SHP77 (cell line): ENCODE measurements around the gene ARHGAP9.

Experiments used
- DNase-seq, 2 experiments: peaks; one replicate each; lab custom pipeline; 2025; lab: John Stamatoyannopoulos, UW

ARHGAP9 gene

DNA sequence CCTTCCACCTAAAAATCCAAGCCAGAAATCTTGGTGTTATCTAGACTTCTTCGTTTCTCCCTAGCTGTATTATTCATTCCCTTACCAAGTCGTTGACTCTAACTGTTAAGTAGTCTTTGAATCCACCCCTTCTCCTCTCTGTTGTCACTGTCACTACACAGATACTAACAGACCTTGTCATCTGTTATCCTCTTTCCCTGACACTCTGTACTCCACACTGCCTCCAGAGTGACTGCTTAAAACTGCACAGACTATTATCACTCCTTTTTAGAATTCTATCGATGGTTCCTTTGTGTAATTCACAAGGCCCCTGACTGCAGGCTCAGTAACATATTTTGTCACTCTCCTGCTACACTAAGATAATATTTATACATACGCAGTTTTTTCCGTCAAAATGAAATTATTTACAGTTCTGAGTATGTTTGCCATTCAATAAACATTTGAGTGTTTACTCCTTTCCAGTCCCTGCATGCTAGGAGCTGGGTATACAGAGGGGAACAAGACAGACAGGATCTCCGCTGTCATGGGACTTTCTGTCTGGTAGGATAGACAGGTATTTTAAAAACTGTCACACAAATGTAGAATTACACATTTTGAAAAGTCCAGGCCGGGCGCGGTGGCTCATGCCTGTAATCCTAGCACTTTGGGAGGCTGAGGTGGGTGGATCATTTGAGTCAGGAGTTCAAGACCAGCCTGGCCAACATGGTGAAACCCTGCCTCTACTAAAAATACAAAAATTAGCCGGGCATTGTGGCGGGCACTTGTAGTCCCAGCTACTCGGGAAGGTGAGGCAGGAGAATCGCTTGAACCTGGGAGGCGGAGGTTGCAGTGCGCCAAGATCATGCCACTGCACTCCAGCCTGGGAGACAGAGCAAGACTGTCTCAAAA is 12.0 kb upstream of the ARHGAP9 start:
- DNase-seq, result no peak

DNA sequence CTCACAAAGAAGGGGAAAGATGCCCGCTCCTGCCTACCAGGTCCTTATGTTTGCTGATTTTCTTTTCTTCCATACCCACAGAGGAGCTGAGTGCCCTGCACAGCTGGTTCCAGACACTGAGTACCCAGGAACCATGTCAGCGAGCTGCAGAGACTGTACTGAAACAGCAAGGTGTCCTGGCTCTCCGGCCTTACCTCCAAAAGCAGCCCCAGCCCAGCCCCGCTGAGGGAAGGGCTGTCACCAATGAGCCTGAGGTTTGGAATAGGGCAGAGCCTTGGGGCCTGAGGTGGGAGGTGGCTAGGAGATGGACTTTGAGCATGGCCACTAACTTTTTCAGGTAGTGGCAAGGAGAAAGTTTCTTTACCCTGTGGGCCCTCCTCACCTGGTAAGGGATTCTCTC is 10.5 kb upstream of the ARHGAP9 start:
- DNase-seq, result no peak

DNA sequence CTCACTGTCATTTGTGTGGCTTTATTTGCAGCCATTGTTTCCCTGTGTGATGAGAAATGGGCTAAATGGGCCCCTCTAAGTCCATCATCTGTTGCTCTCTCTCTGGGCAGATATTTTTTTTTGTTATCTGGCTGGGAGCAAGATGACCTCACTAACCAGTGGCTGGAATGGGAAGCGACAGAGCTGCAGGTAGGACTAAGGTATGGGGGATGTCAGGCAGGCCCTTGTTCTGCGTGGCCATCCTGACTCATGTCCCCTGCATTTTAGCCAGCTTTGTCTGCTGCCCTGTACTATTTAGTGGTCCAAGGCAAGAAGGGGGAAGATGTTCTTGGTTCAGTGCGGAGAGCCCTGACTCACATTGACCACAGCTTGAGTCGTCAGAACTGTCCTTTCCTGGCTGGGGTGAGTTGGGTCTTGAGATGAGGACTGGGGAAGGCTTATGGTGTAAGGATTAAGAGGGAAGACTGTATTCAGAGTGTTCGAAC is 9.5 kb upstream of the ARHGAP9 start:
- DNase-seq, result no peak

DNA sequence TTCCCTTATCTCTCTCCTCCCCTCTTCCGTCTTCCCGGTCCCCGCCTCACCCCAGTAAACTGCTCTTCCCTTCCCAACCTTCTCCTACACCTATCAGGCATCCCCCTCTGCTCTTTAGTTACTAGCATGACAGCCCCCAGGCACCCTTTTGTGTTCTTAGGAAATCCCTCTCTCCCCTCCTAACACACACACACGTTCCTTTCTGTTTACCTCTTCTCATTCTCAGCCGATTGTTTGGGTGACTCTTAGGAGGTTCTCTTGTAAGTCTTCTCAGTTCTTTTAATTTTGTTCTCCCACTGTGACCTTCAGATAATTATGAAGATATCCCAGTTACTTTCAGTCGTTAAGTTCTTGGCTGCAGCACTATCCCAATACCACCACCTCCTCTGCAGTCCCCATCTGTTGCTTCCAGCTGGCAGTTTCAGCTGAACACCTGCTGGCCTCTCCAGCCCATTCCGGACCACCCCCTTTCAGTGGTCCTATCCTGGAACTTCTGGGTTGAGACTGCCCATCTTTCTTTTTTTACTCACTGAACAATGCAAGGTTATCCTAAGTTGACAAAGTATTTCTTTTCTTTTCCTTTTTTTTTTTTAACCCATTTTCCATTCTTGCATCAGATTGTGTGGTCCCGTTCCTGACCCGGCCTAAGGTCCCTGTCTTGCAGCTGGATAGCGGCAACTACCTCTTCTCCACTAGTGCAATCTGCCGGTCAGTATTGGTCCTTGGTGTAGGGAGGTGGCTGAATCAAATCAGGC is 8.9 kb upstream of the ARHGAP9 start:
- no peak for DNase-seq

DNA sequence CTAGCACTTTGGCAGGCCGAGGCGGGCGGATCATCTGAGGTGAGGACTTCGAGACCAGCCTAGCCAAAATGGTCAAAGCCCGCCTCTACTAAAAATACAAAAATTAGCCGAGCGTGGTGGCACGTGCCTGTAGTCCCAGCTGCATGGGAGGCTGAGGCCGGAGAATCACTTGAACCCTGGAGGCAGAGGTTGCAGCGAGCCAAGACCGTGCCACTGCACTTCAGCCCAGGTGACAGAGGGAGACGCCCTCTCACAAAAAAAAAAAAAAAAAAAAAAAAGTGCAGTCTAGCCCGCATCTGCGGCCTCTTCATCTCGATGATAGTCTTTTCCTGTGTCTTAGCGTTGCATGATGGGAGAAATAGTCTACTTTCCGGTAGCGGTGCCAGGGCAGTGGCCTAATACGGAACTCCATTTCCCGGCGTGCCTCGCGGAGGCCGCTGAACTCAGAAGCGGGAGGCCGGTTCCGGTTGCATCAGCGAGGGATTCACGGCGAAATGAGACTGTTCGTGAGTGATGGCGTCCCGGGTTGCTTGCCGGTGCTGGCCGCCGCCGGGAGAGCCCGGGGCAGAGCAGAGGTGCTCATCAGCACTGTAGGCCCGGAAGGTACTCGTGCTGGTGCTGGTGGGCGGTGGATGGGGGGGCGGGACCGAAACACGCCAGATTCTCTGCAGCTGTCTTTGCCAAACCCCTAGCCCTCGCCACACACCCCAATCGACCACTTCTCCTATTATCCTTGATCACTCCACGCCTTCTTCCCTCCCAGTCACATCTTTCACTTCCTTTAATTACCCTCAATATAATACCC is 8.1 kb upstream of the ARHGAP9 start, which contains the start of gene MARS1:
Gene MARS1, plus strand, starts transcription at position 472 of the 805 bp plus-strand sequence. Its CDS starts 23 bp downstream, at position 495.
- DNase-seq, result peak; percentile 95 to 97

- DNase-seq, result no peak
Measured at GRCh38 chr12:57487055-57487596, 7.5 kb upstream of the ARHGAP9 start.

DNA sequence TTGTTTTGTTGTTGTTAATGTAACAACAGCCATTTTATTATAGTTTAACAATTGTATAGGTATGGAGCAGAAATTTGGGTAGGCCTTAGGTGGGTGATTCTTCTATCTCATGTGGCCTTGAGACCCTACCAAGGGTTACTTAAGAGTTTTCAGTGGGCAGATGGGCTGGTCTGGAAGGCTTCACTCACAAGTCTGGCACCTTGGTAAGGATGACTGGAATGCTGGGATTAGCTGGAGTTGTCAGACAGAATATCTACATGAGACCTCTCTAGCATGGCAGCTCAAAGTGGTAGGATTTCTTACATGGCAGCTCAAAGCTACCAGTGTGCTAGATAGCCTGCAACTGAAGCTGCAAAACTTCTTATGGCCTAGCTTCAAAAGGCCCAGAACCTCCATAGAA is 6.0 kb upstream of the ARHGAP9 start:
- DNase-seq, result no peak

DNA sequence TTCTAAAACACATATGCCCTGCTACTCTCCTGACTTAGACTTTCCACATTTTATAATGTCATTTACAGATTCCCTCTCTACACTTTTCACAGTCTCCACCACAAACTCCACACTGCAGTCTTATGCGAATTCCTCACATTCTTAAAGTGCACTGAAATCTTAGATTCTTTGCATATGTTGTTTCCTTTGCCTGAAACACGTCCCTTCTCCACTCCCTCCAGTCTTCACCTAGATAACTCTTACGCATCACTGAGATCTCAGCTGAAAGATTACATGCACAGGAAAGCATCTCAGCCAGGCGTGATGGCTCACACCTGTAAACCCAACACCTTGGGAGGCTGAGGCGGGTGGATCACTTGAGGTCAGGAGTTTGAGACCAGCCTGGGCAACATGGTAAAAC is 3.8 kb upstream of the ARHGAP9 start:
- no peak for DNase-seq

DNA sequence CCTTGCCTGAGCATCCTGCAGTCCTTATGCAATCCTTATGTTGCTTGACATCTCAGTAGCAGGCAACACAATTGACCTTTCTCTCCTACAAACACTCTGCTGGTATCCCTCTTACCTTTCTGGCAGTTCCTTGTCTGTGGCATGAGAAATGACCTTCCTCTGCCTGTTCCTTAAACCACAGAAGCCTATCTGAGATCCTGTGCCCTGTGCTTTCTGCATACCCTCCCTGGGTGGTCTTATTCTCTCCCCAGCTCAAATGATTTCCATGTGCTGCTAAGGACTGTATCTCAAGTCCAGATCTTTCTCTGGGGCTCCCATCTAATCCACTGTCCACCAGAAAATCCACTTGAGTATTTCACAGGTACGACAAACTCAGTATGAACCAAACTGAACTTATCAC is 2.0 kb upstream of the ARHGAP9 start:
- DNase-seq, result no peak

- DNase-seq, result no peak
Measured at GRCh38 chr12:57479043-57479375, 657 bp downstream of the ARHGAP9 start.

DNA sequence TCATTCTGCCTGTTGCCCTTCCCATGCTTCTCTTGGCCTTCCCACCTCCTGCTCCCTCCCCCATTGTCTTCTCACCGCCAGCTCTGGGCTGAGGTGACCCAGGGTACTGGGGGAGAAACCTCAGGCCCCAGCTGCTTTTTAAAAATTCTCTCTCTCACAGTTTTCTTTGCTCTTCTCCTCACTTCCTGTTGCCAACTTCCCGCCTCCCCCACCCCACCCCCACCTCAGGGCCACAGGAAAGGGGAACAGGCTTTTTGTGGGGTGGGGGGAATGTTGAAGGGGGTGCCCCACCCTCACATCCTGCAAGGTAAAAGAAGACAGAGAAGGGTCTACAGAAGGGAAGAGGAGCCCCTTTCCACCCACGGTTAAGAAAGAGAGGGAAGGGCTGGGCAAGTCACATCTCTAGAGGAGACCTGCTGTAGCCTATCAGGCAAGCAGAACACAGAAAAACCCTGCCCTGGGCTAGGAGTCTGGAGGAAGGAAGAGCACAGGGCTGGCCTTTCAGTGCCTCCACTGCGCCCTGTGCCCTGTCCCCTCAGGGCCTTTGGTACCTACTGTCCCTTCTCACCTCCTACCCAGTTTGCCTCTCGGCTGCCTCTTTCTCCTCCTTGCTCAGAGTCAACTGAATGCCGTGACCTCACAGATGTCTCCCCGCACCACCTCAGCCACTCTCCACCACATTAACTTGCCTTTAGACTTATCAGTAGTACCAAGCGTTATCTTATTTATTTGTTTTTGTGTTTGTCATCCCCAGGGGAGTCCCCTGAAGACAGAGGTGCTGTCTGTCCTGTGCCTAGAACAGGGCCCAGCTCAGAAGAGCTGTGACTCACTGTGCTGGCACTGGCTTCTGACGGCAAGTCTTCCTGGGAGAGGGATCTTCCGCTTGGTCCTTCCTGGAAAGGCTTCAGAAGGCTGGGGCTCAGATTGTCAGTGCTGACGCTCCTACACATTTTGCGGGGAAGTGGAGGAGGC is 1.7 kb downstream of the ARHGAP9 start:
- no peak for DNase-seq

DNA sequence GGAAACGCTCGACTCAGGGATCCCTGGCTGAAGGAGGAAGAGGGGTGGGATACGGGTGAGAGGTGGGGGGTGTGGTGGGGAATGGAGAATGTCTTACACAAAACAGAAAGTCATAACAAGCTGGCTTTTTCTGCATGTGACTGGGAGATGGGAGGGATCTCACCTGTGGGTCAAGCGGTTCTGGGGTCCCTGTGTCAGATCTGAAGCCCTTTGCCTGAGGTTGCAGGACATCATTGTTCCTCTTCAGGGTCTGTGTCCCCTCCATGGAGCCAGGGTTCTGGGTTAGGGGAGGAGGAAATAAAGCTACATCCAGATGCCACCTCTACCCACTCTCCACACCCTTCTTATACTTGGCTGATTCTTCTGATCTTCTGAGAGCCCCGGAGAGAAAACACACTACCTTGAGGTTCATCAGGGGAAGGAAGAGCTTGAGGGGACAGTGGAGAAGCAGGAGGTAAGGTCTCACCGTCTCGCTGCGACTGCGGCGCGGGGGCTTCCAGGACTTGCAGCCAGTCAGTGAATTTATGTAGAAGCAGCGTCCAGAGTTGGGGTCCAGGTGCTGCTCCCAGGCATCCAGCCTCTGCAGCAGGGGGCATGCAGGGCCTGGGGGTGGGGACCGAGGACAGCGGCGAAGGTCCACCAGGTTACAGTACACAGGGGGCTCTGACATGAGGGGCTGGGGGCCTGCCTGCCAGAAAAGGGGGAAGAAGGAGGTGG is 2.5 kb downstream of the ARHGAP9 start:
- DNase-seq, result no peak

DNA sequence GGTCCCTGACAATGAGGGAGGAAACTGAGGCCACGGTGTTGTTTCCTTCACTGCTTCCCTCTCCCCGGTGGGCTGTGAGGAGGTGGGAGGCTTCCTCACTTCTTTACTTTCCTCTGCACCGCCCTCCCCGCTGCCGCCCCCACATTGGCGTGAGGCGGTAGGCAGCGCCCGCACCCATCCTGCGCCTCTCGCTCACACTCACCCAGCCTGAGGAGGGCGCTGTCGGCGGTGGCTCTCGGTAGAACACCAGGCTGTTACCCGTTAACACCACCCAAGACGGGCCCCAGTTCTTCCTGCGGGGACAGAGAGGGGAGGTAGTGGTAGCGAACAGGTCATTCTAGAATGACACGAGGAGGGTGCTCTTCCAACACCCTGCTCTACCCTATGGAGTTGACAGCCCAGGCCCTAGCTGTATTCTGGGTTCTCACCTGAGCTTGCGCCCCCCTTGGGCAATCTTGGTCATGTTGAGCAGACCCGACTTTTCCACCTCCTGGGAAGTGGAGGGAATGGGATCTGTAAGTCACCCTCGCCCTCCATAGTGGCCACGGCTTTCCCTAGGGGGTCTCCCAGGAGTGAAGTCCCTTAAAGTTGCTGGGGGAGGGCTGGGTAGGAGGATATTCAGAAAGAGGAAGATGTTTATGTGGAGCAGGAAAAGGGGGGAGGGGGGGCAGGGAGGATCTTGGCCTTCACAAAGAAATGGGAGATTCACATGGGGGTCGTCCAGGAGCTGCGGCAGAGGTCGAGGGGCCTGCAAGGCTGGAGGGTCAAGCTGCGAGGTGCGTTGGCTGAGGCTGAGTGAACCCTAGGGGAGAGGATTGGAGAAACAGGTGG is 3.3 kb downstream of the ARHGAP9 start:
- DNase-seq, result no peak

DNA sequence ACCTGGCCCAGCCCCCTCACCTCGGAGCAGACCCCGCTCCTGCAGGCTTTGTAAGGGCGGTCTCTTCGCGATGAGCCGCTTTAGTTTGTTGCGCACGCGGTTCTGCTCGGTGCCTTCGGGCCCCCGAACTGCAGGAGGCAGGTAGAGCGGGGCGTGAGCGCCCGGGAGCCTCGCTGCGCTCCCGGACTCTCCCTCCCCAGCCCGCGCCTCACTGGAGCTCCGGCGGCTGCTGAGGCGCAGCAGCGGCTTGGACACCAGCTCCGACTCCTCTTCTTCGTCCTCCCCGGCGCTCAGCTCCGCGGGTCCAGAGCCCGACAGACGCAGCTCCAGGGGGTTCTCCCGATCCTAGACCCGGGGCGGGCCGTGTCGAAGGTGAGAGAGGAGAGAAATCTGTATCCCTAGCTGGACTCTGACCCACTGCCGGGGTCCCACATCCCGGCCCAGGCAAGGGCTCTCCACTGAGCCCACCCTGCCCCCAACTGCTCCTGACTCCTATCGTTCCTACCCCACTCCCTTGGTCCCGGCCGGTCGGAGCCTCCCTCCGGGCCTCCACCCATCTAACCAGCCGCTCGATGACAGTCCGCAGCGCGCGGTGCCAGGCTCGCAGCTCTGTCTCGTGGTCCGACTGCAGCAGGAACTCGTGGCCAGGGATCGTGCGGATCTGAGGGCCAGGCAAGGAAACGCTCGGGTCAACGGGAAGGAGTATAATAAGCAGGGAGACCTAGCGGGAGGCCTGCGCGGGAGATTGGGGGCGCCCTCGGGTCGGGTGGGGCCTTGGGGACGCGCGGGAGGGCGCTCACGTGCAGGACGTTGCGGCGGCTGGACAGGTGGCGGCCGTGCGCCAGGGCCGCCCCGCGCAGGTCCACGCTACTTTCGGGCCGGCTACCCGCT is 4.2 kb downstream of the ARHGAP9 start:
- no peak for DNase-seq

- no peak for DNase-seq
Measured at GRCh38 chr12:57474862-57475261, 4.8 kb downstream of the ARHGAP9 start.

- DNase-seq, result no peak
Measured at GRCh38 chr12:57474430-57474829, 5.2 kb downstream of the ARHGAP9 start.

DNA sequence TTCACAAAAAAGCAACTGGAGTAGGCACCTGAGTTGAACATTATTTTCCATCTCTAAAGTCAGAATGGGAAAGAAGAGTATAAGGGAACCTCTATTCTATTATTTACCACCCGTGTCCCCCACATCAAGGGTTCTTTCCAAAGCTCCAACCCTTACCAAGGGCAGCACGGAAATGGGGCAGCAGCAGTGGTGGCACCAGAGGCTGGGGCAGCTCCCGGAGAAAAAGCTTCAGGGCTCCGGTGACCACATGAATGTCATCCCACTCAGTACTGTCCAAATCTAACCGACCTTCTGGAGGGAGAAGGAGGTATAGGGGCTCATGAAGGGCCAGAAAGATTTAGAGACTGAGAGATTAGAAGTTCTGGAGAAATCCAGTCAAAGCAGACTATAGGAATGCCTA is 5.8 kb downstream of the ARHGAP9 start:
- no peak for DNase-seq

- DNase-seq, result no peak
Measured at GRCh38 chr12:57473392-57473791, 6.3 kb downstream of the ARHGAP9 start.
